ENCODE results near the gene NR1H3.

NR1H3 gene

GRCh38 chr11:47278058-47278457, 20.3 kb downstream of the NR1H3 start:
- no peak overlapping the region for H3K4me3 ChIP-seq (ENCODE audit: low read depth, low read length)
- no peak for TF ChIP-seq CTCF (IDR thresholded peaks at IDR 0.05; ENCODE audit: low read depth, low read length)

- no peak overlapping the region for H3K4me3 ChIP-seq (ENCODE audit: low read depth, low read length)
- no peak for TF ChIP-seq CTCF (IDR thresholded peaks at IDR 0.05; ENCODE audit: low read depth, low read length)
These were observed 21.0 kb downstream of the NR1H3 start for GRCh38 chr11:47278769-47279168.

- H3K4me3 ChIP-seq (ENCODE audit: low read depth, low read length) = no peak overlapping the region
- no peak for TF ChIP-seq CTCF (IDR thresholded peaks at IDR 0.05; ENCODE audit: low read depth, low read length)
These were observed 22.3 kb downstream of the NR1H3 start for GRCh38 chr11:47280099-47280498.

- TF ChIP-seq CTCF (IDR thresholded peaks at IDR 0.05; ENCODE audit: low read depth, low read length) = no peak
These were observed 23.1 kb downstream of the NR1H3 start for GRCh38 chr11:47280860-47281259.

GRCh38 chr11:47282462-47282861, 24.7 kb downstream of the NR1H3 start:
- no peak for TF ChIP-seq CTCF (IDR thresholded peaks at IDR 0.05; ENCODE audit: low read depth, low read length)
- no peak overlapping the region for H3K4me3 ChIP-seq (ENCODE audit: low read depth, low read length)

More at GRCh38 chr11:47280860-47281259, 23.1 kb downstream of the NR1H3 start:
- H3K4me3 ChIP-seq (ENCODE audit: low read depth, low read length) = no peak overlapping the region

- no peak overlapping the region for H3K4me3 ChIP-seq (ENCODE audit: low read depth, low read length)
- no peak for TF ChIP-seq CTCF (IDR thresholded peaks at IDR 0.05; ENCODE audit: low read depth, low read length)
These were observed 26.4 kb downstream of the NR1H3 start for GRCh38 chr11:47284151-47284550.

- H3K4me3 ChIP-seq (ENCODE audit: low read depth, low read length) = no peak overlapping the region
- no peak for TF ChIP-seq CTCF (IDR thresholded peaks at IDR 0.05; ENCODE audit: low read depth, low read length)
These were observed 28.4 kb downstream of the NR1H3 start for GRCh38 chr11:47285969-47286770.

Data from WI38 (cell line).